ENCODE data around the gene IFNW1.
"Not testable (repeated sequence)": the region's sequence is repeated elsewhere in the genome, so short reads cannot be mapped to it uniquely, and the experiment has no call there.

Gene IFNW1

DNA sequence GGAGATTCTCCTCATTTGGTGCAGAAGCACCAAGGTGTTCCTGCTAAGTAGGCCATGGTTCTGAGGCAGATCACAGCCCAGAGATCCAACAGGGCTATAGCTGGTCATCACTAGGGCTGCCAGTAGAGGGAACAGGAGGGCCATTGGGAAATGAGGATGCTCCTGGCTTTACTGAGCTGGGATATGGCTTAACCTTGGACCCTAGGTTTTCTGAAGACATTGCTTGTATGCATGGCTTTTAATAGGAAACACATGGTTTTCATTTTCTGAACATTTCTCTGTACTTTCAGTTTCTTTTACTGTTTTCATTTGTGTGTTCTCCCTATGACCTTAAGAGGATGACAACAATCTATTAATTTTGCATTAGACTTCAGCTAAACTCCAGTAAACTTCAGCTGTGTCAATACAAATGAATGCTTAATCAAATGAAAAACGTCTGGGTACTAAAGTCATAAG lies at the start of gene IFNW1:
TSS of gene IFNW1 (minus strand) at position 406 of the 456 bp plus-strand sequence. CDS start at position 144, 262 bp downstream.
- no peak for DNase-seq

DNA sequence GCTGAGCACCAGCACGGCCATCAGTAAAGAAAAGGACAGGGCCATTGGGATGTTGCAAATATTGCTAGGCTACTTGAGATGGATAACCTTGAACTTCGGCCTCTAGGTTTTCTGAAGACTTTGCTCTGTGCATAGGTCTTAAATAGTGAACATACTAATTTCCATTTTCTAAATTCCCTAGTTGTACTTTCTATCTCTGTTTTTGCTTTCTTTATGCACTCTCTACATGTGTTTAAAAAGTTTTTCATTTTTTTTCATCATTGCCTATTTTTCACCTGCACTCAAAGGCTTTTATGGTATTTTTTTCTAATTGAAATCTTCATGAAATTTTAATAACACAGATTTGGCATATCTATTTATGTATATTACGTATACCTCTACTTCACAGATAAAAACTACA lies 45.9 kb upstream of the IFNW1 start, which contains the start of gene IFNA4:
TSS of gene IFNA4 (minus strand) at position 101 of the 400 bp plus-strand sequence. CDS start at position 45, 56 bp downstream.
- not testable (repeated sequence) for DNase-seq

GRCh38 chr9:21182810-21183736 lies 41.4 kb upstream of the IFNW1 start:
- DNase-seq = not testable (repeated sequence)

DNA sequence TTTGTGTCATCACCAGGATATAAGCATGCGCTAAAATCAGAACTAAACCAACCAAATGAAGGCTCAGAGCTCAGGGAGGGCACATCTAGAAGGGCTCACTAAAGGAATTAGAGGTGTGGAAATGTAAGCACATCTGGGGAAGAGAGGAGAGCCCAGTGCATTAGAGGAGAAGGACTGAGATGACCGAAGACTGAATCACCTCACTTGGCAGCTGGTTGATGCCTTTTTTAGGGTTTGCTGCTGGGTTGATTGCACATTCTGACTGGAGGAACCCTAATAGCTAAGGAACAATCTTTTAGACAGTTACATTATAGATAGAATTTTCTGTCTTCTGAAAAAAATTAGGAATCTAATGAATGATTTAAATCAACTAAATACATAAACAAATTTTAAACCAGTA lies 33.0 kb upstream of the IFNW1 start:
- no peak for DNase-seq

- no peak for DNase-seq
Observed at GRCh38 chr9:21172156-21172555, 30.5 kb upstream of the IFNW1 start.

DNA sequence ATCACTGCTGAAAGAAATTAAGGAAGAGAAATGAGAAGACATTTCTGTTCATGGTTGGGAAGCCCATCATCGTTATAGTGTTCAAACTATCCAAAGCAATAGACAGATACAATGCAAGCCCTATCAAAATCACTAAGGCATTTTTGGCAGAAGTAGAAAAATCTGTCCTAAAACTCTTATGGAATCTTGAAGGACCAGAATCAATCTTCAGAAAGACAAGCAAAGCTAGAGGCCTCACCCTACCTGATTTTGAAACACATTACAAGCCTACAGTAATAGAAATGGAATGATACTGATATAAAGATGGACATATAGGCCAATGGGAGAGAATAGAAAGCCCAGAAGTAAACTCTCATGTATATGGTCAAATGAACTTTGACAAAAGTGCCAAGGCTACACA lies 29.7 kb upstream of the IFNW1 start:
- no peak for DNase-seq

GRCh38 chr9:21166560-21166959 lies 24.9 kb upstream of the IFNW1 start, which contains the start of gene IFNA21:
Gene IFNA21, minus strand, starts transcription at chr9:21166660. Its CDS starts 48 bp downstream, at chr9:21166612.
- not testable (repeated sequence) for DNase-seq

DNA sequence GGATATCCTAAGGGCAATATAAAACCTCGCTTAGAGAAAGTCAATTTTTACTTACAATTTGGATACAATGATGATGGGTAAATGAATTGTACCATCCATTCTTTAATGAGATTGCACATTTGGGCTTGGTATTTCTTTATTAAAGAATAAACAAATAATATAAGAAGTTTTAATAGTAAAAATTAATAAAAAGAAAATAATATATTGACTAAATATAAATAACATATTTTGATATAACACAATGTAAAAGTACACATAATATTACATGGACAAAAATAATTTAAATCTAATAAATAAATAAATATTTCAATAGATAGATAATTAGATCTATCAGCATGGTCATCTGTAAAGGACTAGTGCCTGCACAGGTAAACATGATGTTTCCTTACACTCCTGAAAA lies 23.9 kb upstream of the IFNW1 start:
- no peak for DNase-seq

GRCh38 chr9:21160178-21160577 lies 18.5 kb upstream of the IFNW1 start:
- no peak for DNase-seq

DNA sequence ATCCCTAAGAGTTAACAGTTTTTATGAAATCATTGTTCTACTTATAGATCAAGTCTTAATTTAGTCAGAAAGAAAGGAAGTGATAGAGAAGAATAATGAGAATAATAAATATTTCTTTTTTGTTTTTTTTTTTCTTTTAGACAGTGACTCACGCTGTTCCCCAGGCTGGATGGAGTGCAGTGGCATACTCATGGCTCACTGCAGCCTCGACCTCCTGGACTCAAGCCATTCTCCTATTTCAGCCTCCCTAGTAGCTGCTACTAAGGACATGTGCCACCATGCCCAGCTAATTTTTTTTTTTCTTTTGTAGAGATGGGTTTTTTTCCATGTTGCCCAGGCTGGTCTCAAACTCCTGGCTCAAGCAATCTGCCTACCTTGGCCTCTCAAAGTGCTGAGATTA lies 13.9 kb upstream of the IFNW1 start:
- DNase-seq = no peak

- no peak for DNase-seq
Observed at GRCh38 chr9:21154018-21154608, 12.5 kb upstream of the IFNW1 start.

- DNase-seq = no peak
Observed at GRCh38 chr9:21153336-21154017, 11.8 kb upstream of the IFNW1 start.

GRCh38 chr9:21144603-21145002 lies 3.0 kb upstream of the IFNW1 start:
- DNase-seq = no peak

GRCh38 chr9:21137020-21137419 lies 4.6 kb downstream of the IFNW1 start:
- DNase-seq = no peak

DNA sequence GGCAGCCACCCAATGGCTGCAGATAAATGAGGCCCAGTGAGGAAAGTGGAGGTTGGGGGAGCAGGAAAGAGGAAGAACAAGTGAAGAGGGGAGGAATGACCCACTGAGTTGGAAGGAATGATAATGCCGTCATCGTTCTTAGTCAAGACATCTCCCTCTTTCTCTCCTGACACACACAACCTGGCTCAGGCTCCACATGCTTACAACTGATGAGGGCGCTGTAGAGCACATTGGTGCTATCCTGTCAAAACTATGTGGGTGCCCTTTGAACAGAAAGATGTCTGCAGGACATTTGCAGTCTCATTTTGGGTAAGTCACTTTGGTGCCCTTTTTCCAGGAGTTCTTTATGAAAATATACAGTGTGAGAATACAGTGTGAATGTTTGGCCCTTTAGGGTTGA lies 5.9 kb downstream of the IFNW1 start:
- DNase-seq = no peak

- DNase-seq = not testable (repeated sequence)
Observed at GRCh38 chr9:21128186-21128585, 13.4 kb downstream of the IFNW1 start.

DNA sequence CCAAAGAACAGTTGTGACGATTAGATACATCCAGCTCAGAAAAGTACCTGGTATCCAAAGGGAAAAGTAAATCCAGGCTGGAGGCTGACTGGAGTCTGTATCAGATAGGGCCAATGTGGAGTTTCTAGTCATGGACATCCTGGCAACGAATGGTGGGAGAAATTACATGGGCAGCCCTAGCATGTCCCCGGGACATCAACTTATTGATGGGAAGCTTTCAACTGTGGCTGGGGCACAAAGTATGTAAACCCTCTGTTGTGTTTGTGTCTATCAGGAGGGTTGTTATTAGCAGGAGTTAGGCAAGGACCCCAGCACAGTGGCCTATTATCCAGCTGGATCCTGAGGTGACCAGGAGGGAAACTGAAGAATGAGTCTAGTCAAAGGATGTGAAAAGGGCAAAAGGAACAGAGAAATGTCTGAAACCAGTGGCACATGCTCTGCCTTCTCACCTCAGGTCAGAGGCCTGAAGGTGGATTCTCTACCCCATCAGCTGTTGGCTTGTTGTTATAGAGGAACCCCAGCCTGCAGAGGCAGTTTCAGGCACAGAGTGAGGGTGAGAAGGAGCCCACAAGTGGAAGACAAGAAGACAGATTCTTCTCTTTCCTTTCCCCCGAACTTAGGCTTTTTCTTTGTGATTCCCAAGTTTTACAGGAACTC lies 19.9 kb downstream of the IFNW1 start:
- no peak for DNase-seq

- no peak for DNase-seq
Observed at GRCh38 chr9:21121079-21121478, 20.6 kb downstream of the IFNW1 start.

DNA sequence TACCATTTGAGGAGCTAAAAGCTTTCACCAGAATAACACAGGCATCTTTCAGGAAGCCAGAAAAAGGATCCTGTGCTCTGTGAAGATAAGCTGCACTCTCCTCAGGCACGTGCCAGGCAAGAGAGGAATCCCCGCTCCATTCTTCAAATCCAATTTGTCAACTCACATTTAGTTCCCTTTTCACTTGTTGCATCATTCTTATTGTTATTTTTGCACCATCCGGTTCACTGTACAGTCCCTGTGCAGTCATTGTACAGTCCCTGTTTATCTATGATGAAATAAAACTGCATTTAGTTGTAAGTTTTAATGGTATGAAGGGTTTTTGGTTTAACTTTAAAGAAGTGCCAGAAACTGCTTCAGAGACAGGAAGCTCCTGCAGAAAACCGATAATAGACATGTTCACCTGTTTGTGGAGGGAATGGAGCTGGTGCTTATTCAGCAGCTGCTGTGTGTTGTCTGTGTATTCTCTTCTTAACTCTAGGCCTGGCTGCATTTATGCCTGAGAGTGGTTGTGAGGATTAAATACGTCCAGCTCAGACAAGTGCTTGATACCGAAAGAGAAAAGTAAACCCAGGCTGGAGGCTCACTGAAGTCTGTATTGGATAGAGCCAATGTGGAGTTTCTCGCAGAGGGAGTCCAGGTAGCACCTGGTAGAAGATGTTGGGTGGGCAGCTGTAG lies 22.4 kb downstream of the IFNW1 start:
- DNase-seq = no peak

DNA sequence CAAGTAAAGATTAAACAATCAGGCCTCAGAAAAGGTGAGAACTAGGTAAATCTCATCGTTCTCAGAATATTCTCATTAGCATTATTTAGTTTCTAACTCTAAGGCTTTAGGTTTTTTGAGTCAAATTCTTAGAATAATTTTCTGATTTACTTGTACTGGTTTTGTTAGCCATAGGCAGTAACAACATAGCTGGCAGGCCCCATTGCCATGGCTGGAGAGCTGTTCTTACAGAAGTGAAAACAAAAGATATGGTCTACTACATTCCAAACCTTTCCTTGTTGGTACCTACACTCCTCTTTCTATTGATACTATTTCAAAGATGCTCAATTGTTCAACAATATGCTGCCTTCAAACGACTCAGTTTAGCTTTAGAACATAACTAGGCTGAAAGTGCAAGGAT lies 27.3 kb downstream of the IFNW1 start:
- DNase-seq = no peak

DNA sequence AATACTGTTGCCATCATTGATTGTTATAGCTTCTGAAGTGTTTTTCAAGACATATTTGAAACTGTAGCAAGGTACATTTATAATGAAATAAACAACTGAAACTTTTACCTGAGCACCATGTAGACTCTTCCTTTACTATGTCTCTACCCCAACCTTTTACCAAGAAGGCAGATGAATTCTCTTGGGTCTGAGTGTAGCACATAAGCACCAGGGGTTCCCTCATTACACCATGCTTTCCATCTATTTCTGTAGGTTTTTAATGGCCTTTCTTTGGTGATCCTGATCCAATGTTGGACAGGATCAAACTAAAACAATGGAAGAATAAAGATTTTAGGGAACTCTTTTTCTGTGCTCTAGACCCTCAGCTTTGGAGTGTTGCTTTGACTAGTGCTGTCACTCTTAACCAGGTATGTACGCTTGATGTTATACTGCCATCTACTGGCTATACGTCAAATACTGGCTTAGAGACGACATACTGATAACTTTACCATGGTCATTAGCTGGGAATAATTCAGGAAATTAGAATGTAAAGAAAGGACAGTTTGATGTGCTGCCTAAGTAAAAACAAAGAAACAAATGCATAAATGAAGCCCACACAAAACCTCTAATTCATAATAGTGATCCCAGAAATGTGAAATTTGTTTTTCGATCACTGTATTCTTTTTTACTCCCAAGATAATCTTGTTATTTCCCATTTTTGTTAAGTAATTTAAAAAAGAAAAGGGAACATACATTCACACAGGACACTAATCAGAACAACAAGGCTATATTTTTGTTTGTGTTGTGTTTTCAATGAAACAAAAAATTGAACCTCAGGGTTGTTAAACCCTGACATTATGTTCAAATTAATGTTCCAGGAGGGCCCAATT lies 30.7 kb downstream of the IFNW1 start:
- DNase-seq = peak; percentile 33

All from amniotic stem cell (primary cell).